K562 (cell line): ENCODE results near the gene DLL4. TPM values are rescaled to one million over a fixed set of nuclear protein-coding genes. Genes with fewer than 3 reads are reported as not detected.
A peak's percentile ranks its signal among the peaks of the same experiment; 100 is the strongest.

Experiments
- ATAC-seq: fragments of 200-7000 bp; cut with Tn5 transposase; 3 replicates; pipeline ENCODE4 v1.9.1; 2020; ENCODE audit warnings: moderate library complexity
- BruUV-seq: library from RNA; stranded (reverse); fragments of 400-500 nt; replicated peaks from 2 replicates; lab custom pipeline; 2021; lab: Mats Ljungman, UMichigan
- CTCF ChIA-PET: fragments of 300-600 bp; formaldehyde crosslinking; extraction: SDS; loops from one replicate; lab custom pipeline; 2021; ENCODE audit warnings: low intra/inter-chr PET ratio; lab: Yijun Ruan, JAX
- POLR2A ChIA-PET: fragments of 300-600, 350-650 bp; sonication (Branson Sonifier 250); formaldehyde crosslinking; extraction: SDS; loops from one replicate; lab custom pipeline; 2021; ENCODE audit warnings: antibody characterized with exemption, inconsistent platforms; lab: Yijun Ruan, JAX
- DNase-seq, 4 experiments: peaks; one replicate each; pipeline versions ENCODE4 v3.0.0 to v3.0.0-alpha.2; 2011 to 2018; ENCODE audit warnings: low spot score in 3 of 4, mixed read lengths in 3 of 4; ENCODE audit errors: extremely low read depth in 1 of 4
- FAIRE-seq: peaks from 2 replicates; lab custom pipeline; 2011; peaks lifted over from hg19 to GRCh38; lab: Jason Lieb, UNC
- H2AFZ ChIP-seq: 2 replicates; pipeline ENCODE4 v1.6.0; 2011; ENCODE audit warnings: low read depth, low read length, control low read depth, inconsistent platforms
- H3K27ac ChIP-seq: fragments of 200-600 bp; 3 replicates; pipeline ENCODE4 v1.8.0; 2011; ENCODE audit warnings: low read depth, mild to moderate bottlenecking, control low read depth, inconsistent platforms, low read length, moderate library complexity, mixed read lengths; ENCODE audit errors: extremely low read depth
- H3K27me3 ChIP-seq, 2 experiments: fragments of 300-600 bp in 1 of 2; 2 replicates in 1 of 2; 3 replicates in 1 of 2; pipeline versions ENCODE4 v1.6.0 to v1.8.0; 2011; ENCODE audit warnings: inconsistent platforms in 2 of 2, low read length in 2 of 2, mild to moderate bottlenecking in 1 of 2, mixed read lengths in 1 of 2, moderate library complexity in 1 of 2; ENCODE audit not compliant: control insufficient read depth in 2 of 2, insufficient read depth in 2 of 2
- H3K36me3 ChIP-seq: fragments of 300-600 bp; 3 replicates; pipeline ENCODE4 v1.8.0; 2011; ENCODE audit warnings: mild to moderate bottlenecking, low read length, inconsistent platforms; ENCODE audit not compliant: control insufficient read depth, insufficient read depth
- H3K4me1 ChIP-seq, 2 experiments: fragments of 200-600 bp in 1 of 2; replicated peaks in 1 of 2; 2 replicates in 1 of 2; 3 replicates in 1 of 2; pipeline versions ENCODE4 v1.5.1 to v1.8.0; 2011; ENCODE audit warnings: inconsistent platforms in 2 of 2, low read length in 2 of 2, mild to moderate bottlenecking in 1 of 2, mixed read lengths in 1 of 2, moderate library complexity in 1 of 2; ENCODE audit not compliant: control insufficient read depth in 2 of 2, insufficient read depth in 2 of 2
- H3K4me2 ChIP-seq: 2 replicates; pipeline ENCODE4 v1.6.1; 2011; ENCODE audit warnings: low read length, control low read depth, inconsistent platforms, mixed read lengths; ENCODE audit not compliant: insufficient read depth
- H3K4me3 ChIP-seq: fragments of 200-600 bp; sonication (generic), shearing (Covaris generic); 2 replicates; pipeline ENCODE4 v1.5.1; 2016; ENCODE audit warnings: control low read depth, inconsistent platforms
- H3K79me2 ChIP-seq: fragments of 200-600 bp; 3 replicates; pipeline ENCODE4 v1.8.0; 2011; ENCODE audit warnings: low read length, inconsistent platforms; ENCODE audit not compliant: control insufficient read depth, insufficient read depth
- H3K9ac ChIP-seq, 2 experiments: 2 replicates each; pipeline versions ENCODE4 v1.6.0 to v1.6.1; 2011; ENCODE audit warnings: low read depth in 2 of 2, low read length in 2 of 2, control low read depth in 1 of 2, inconsistent platforms in 1 of 2, mild to moderate bottlenecking in 1 of 2, mixed read lengths in 1 of 2; ENCODE audit not compliant: insufficient read depth in 1 of 2
- H3K9me1 ChIP-seq: one replicate; pipeline ENCODE4 v1.6.0; 2011; ENCODE audit warnings: inconsistent platforms, mild to moderate bottlenecking, low read length, moderate library complexity; ENCODE audit not compliant: control insufficient read depth, insufficient read depth
- H3K9me3 ChIP-seq: replicated peaks from 2 replicates; pipeline ENCODE4 v1.5.1; 2011; ENCODE audit warnings: low read depth, low read length, inconsistent platforms; ENCODE audit not compliant: control insufficient read depth, insufficient read depth
- H4K20me1 ChIP-seq: replicated peaks from 2 replicates; pipeline ENCODE4 v1.6.1; 2011; ENCODE audit warnings: low read length, inconsistent platforms, mixed read lengths; ENCODE audit not compliant: control insufficient read depth, insufficient read depth
- BRCA1 ChIP-seq, 2 experiments: fragments of 450-650 bp in 1 of 2; sonication (generic) in 1 of 2; formaldehyde crosslinking in 1 of 2; IDR thresholded peaks; 2 replicates each; pipeline versions ENCODE4 v1.5.0 to v1.6.1; 2017 to 2020; ENCODE audit warnings: mild to moderate bottlenecking in 1 of 2, missing genetic modification reagents in 1 of 2
- MAX ChIP-seq: sonication (generic); formaldehyde crosslinking; IDR thresholded peaks from 2 replicates; pipeline ENCODE4 v1.9.0; 2022; ENCODE audit warnings: mild to moderate bottlenecking, missing genetic modification reagents
- ZBTB34 ChIP-seq: fragments of 250-450 bp; sonication (Bioruptor Pico); IDR thresholded peaks from 2 replicates; pipeline ENCODE4 v1.8.0; 2021; ENCODE audit warnings: mild to moderate bottlenecking, moderate library complexity
- ZNF174 ChIP-seq: fragments of 250-450 bp; sonication (Bioruptor Pico); IDR thresholded peaks from 2 replicates; pipeline ENCODE4 v1.4.0; 2020; ENCODE audit warnings: mild to moderate bottlenecking
- WGBS: fragments of 100-300 bp; shearing (Covaris generic); methylation state at CpG from one replicate; pipeline ENCODE4 v1.1.6; 2016; ENCODE audit warnings: low coverage, mixed read lengths; ENCODE audit not compliant: insufficient coverage; ENCODE audit errors: missing lambda C conversion rate; 5-methylcytosine and 5-hydroxymethylcytosine counted together
- in situ Hi-C: fragments of 300-500 bp; cut with MboI; formaldehyde crosslinking; loops from 4 replicates; pipeline ENCODE4 v1.15.0; 2018; ENCODE audit warnings: inconsistent platforms, mixed read lengths
- intact Hi-C: fragments of 100-400 bp; cut with micrococcal nuclease; formaldehyde crosslinking; loops from 2 replicates; pipeline ENCODE4 v1.14.2; 2022
- polyA plus RNA-seq, 8 experiments: library from polyadenylated mRNA; depleted of rRNA in 4 of 8; stranded (reverse) in 5 of 8; unstranded in 3 of 8; fragments of >200 nt; fragmentation: Nextera tagmentation in 2 of 8; fragmentation: Illumina TruSeq in 1 of 8; extraction: Ambion mirVana in 2 of 8; extraction: Trizol in 1 of 8; gene quantifications; 2 replicates each; pipeline versions ENCODE4 v1.2.1 to v1.2.3, GENCODE V29; 2011 to 2014; ENCODE audit warnings: inconsistent platforms in 1 of 8, missing spikeins in 1 of 8
- total RNA-seq, 7 experiments: library from RNA; depleted of rRNA in 6 of 7; stranded (reverse); fragments of >200 nt in 6 of 7; fragmentation: Illumina TruSeq in 2 of 7; extraction: Trizol in 2 of 7; gene quantifications; 2 replicates each; pipeline versions ENCODE4 v1.2.1 to v1.2.3, GENCODE V29; 2011 to 2021; ENCODE audit warnings: low replicate concordance in 1 of 7

DLL4 gene
- total and polyA plus RNA-seq, 9 of the 15 experiments (the other 6 are each of a cell fraction or from before 2014, with no cell fraction given), result 0.04 to 1.1 (median 0.41) TPM; not detected in 1

- H4K20me1 ChIP-seq, result no peaks in the 10 kb centered on the region
- no peaks in the 10 kb centered on the region for H3K79me2 ChIP-seq
- no peaks in the 10 kb centered on the region for H3K36me3 ChIP-seq
- H3K9me1 ChIP-seq, result no peaks in the 10 kb centered on the region
- no peak for FAIRE-seq
- H3K9ac ChIP-seq, result peak overlapping the region in 1 of 2 experiments; percentile 19; a peak in 1 of 4 replicates
- POLR2A ChIA-PET, result interaction anchor here (0.6 to 3.6 kb wide), 5 partner anchors 9 to 834 kb away, joined by 3 to 17 read pairs (median 4); partner anchors contain the start of genes BMF and CHAC1
- no peak overlapping the region for H3K4me3 ChIP-seq
- no peak overlapping the region for H3K4me2 ChIP-seq
- DNase-seq, result no peak
- WGBS, result 67% methylated on average over 12 of the region's 12 CpGs
- H3K9me3 ChIP-seq, result no peaks in the 10 kb centered on the region
- TF ChIP-seq BRCA1 (IDR thresholded peaks at IDR 0.05) (no peak), BRCA1 (CRISPR knock-in tag; IDR thresholded peaks at IDR 0.05) (no peak), MAX (CRISPR knock-in tag) (peak; percentile 36; the same call in 1 of the 2 replicates), ZNF174 (CRISPR knock-in tag) (no peak), ZBTB34 (CRISPR knock-in tag) (no peak)
- CTCF ChIA-PET, result no interaction called here
- no peak for ATAC-seq
- peak overlapping the region; percentile 98; the same call in 1 of the 2 replicates for H2AFZ ChIP-seq
- in situ Hi-C loops (no loop called here), intact Hi-C loops (no loop called here)
- BruUV-seq, result no TSS peak
- H3K27ac ChIP-seq, result no peak overlapping the region
- H3K4me1 ChIP-seq, result peaks cover 5 to 24% of the 10 kb centered on the region in 2 experiments; a peak in 4 of 5 replicates
- peaks cover 2 to 13% of the 10 kb centered on the region in 2 experiments; a peak in 3 of 5 replicates for H3K27me3 ChIP-seq
These were observed 13.7 kb downstream of the DLL4 start for GRCh38 chr15:40942878-40943277.
